ENCODE measurements around the gene FUCA2. TPM values are rescaled to one million over a fixed set of nuclear protein-coding genes. Genes with fewer than 3 reads are reported as not detected.

FUCA2 gene
- total and polyA plus RNA-seq, 2 of the 8 experiments (the other 6 are each of a cell fraction or from before 2014, with no cell fraction given): 24.2 to 47.2 TPM

GRCh38 chr6:143543435-143543834 is 31.9 kb upstream of the FUCA2 start (continued):
- TF ChIP-seq RNF2 (IDR thresholded peaks at IDR 0.05; ENCODE audit: borderline replicate concordance, low read depth, low read length, missing control alignments, poor library complexity, severe bottlenecking): no peak

Data from H1 (cell line).